ENCODE measurements around the gene PDZRN3.

DNA sequence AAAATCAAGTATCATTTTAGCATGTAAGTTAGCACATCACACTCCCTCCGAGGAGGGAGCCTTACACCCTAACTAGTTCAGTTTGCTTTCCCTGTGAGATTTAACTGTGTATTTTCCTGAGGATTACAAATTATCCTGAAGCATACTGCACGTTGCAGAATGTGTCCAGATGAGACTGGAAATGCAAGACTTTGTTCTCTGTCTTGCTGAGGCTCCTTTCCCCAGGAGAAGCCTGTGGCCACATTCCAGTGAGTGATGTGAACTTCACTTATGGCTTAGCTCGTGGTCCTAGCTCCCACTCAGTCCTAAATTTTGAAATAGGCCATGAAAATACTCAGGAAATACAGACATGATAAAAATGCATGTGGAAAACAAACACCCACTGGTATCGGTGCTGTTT lies 23.7 kb downstream of the PDZRN3 start:
- TF ChIP-seq EZH2phosphoT487 (IDR thresholded peaks at IDR 0.05; ENCODE audit: low read depth, severe bottlenecking, unreplicated experiment): no peak
- TF ChIP-seq, protein P1, sequence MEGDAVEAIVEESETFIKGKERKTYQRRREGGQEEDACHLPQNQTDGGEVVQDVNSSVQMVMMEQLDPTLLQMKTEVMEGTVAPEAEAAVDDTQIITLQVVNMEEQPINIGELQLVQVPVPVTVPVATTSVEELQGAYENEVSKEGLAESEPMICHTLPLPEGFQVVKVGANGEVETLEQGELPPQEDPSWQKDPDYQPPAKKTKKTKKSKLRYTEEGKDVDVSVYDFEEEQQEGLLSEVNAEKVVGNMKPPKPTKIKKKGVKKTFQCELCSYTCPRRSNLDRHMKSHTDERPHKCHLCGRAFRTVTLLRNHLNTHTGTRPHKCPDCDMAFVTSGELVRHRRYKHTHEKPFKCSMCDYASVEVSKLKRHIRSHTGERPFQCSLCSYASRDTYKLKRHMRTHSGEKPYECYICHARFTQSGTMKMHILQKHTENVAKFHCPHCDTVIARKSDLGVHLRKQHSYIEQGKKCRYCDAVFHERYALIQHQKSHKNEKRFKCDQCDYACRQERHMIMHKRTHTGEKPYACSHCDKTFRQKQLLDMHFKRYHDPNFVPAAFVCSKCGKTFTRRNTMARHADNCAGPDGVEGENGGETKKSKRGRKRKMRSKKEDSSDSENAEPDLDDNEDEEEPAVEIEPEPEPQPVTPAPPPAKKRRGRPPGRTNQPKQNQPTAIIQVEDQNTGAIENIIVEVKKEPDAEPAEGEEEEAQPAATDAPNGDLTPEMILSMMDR (IDR thresholded peaks at IDR 0.05; ENCODE audit: poor library complexity): no peak
